Measurements from ENCODE around the gene FAM200A. TPM values are rescaled to one million over a fixed set of nuclear protein-coding genes. Genes with fewer than 3 reads are reported as not detected.

FAM200A gene
- total and polyA plus RNA-seq, 12 donors = 4.0 to 10.7 (median 7.3) TPM

DNA sequence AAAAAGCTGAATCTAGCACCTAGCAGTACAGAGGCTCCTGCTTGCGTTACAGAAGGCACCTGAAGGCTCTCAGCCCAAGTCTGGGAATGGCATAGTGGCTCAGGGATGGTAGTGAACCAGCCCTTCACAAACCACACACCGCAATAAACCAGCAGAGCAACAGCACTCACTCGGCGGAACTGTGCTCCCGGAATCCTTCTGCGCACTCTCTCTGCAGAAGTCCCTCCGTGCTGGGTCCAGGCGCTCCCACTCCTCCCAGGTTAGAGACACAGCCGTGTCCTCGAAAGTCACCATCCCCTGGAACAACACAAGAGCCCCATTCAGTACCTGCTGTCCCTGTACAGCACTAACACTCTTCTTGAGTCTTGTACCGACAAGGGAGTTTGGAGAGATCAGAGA is 53.4 kb downstream of the FAM200A start:
- peaks cover 0 to 22% of the 10 kb centered on the region in 2 donors for H3K36me3 ChIP-seq (replicated peaks in 1 of 2)
- peaks cover 21 to 24% of the 10 kb centered on the region in 2 donors for H3K4me1 ChIP-seq (replicated peaks in 1 of 2)
- intact Hi-C loops (cut with DNase I) = loop anchor here in 1 of 2 donors (5.0 kb wide), 1 partner anchor 54 kb away; the partner anchor contains the start of gene FAM200A
- H3K27ac ChIP-seq = no peak overlapping the region
- no peaks in the 10 kb centered on the region for H3K27me3 ChIP-seq
- peaks cover 0 to 10% (median 2%) of the 10 kb centered on the region in 3 donors for H3K9me3 ChIP-seq (replicated peaks in 1 of 3)
- TF ChIP-seq POLR2A (IDR thresholded peaks at IDR 0.05) = no peak
- TF ChIP-seq, protein P1, sequence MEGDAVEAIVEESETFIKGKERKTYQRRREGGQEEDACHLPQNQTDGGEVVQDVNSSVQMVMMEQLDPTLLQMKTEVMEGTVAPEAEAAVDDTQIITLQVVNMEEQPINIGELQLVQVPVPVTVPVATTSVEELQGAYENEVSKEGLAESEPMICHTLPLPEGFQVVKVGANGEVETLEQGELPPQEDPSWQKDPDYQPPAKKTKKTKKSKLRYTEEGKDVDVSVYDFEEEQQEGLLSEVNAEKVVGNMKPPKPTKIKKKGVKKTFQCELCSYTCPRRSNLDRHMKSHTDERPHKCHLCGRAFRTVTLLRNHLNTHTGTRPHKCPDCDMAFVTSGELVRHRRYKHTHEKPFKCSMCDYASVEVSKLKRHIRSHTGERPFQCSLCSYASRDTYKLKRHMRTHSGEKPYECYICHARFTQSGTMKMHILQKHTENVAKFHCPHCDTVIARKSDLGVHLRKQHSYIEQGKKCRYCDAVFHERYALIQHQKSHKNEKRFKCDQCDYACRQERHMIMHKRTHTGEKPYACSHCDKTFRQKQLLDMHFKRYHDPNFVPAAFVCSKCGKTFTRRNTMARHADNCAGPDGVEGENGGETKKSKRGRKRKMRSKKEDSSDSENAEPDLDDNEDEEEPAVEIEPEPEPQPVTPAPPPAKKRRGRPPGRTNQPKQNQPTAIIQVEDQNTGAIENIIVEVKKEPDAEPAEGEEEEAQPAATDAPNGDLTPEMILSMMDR (IDR thresholded peaks at IDR 0.05) = no peak
- H3K4me3 ChIP-seq = peak overlapping the region in 1 of 4 donors; percentile 82
- WGBS, 4 donors = 28 to 63% (median 52%) methylated on average over 10 to 11 of the region's 11 CpGs
- no peak for DNase-seq

DNA sequence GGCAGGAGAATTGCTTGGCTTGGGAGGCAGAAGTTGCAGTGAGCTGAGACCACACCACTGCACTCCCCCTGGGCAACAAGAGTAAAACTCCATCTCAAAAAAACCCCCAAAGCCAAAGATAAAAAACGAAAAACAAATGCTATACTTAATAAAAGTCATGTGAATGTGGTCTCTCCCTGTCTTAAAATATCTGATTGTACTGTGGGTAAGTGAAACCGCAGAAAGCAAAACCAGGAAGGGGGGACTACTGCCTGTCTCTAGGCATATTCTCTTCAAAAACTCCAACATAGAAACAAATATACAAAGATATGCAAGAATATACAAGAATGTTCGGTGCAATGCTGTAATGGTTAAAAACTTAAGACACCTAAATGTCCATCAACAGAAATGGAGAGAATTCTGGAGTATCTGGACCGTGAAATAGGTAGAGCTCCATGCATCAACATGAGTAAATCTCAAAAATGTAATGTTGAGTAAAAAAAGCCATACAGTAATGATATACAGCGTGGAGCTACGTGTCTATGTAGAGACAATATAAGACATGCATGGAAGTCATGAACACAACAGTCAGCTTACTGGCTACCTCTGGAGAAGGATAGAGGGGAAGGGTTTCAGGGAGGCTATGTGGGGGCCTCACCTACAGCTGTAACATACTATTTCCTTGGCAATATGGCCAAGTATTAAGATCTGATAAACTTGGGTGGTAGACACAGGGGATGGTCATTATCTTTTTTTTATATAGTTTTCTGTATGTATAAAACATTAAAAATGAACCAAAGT is 54.0 kb downstream of the FAM200A start:
- TF ChIP-seq, protein P1 (IDR thresholded peaks at IDR 0.05) = no peak
- TF ChIP-seq POLR2A (IDR thresholded peaks at IDR 0.05) = no peak
- H3K27me3 ChIP-seq = no peaks in the 10 kb centered on the region
- intact Hi-C loops (cut with DNase I) = loop anchor here in 1 of 2 donors (5.0 kb wide), 1 partner anchor 54 kb away; the partner anchor contains the start of gene FAM200A
- no peak for DNase-seq
- H3K4me1 ChIP-seq (replicated peaks in 1 of 2) = peaks cover 21 to 24% of the 10 kb centered on the region in 2 donors
- H3K4me3 ChIP-seq = peak overlapping the region in 1 of 4 donors; percentile 82
- H3K9me3 ChIP-seq (replicated peaks in 1 of 3) = peaks cover 0 to 16% (median 2%) of the 10 kb centered on the region in 3 donors
- H3K27ac ChIP-seq = no peak overlapping the region
- 67 to 76% (median 72%) methylated on average over 6 of the region's 6 CpGs for WGBS, 4 donors
- peaks cover 0 to 25% of the 10 kb centered on the region in 2 donors for H3K36me3 ChIP-seq (replicated peaks in 1 of 2)

Other genes with a start within 250 kb of the FAM200A start
- 100 to 1,000 TPM; 118 to 173 (median 134) TPM for gene ARPC1A, start 226.2 kb downstream of the FAM200A start, total RNA-seq
- 100 to 1,000 TPM; 161 to 214 (median 199) TPM for gene ARPC1A, start 226.2 kb downstream of the FAM200A start, polyA plus RNA-seq
- gene ARPC1B, start 177.4 kb downstream of the FAM200A start, total RNA-seq = 100 to 1,000 TPM in 5 of 9 donors, 10 to 100 TPM in 4; 74.3 to 353 (median 103) TPM
- gene ARPC1B, start 177.4 kb downstream of the FAM200A start, polyA plus RNA-seq = 10 to 100 TPM; 57.2 to 97.9 (median 90.7) TPM
- gene PDAP1, start 143.5 kb downstream of the FAM200A start, total RNA-seq = 100 to 1,000 TPM in 1 of 9 donors, 10 to 100 TPM in 8; 43.6 to 126 (median 89.3) TPM
- gene PDAP1, start 143.5 kb downstream of the FAM200A start, polyA plus RNA-seq = 100 to 1,000 TPM in 1 of 3 donors, 10 to 100 TPM in 2; 87.8 to 187 (median 95.8) TPM
- 100 to 1,000 TPM in 2 of 9 donors, 10 to 100 TPM in 7; 59.0 to 129 (median 76.7) TPM for gene BUD31, start 143.1 kb downstream of the FAM200A start, total RNA-seq
- 100 to 1,000 TPM; 141 to 287 (median 208) TPM for gene BUD31, start 143.1 kb downstream of the FAM200A start, polyA plus RNA-seq
- gene PTCD1, start 113.3 kb downstream of the FAM200A start, total RNA-seq = 1 to 10 TPM; 4.5 to 9.2 (median 6.1) TPM
- gene PTCD1, start 113.3 kb downstream of the FAM200A start, polyA plus RNA-seq = 1 to 10 TPM; 2.5 to 6.5 (median 3.6) TPM
- 10 to 100 TPM; 21.8 to 40.5 (median 27.7) TPM for gene CPSF4, start 113.2 kb downstream of the FAM200A start, total RNA-seq
- 10 to 100 TPM; 16.0 to 40.1 (median 38.0) TPM for gene CPSF4, start 113.2 kb downstream of the FAM200A start, polyA plus RNA-seq
- 1,000 to 10,000 TPM in 2 of 9 donors, 100 to 1,000 TPM in 7; 281 to 1,322 (median 354) TPM for gene ATP5MF, start 85.9 kb downstream of the FAM200A start, total RNA-seq
- 1,000 to 10,000 TPM in 1 of 3 donors, 100 to 1,000 TPM in 2; 816 to 1,527 (median 908) TPM for gene ATP5MF, start 85.9 kb downstream of the FAM200A start, polyA plus RNA-seq
- 10 to 100 TPM in 2 of 9 donors, 1 to 10 TPM in 7; 1.5 to 14.6 (median 6.6) TPM for gene ZNF789, start 79.2 kb downstream of the FAM200A start, total RNA-seq
- gene ZNF789, start 79.2 kb downstream of the FAM200A start, polyA plus RNA-seq = 10 to 100 TPM; 11.7 to 22.8 (median 18.0) TPM
- 10 to 100 TPM; 11.8 to 29.5 (median 23.3) TPM for gene ZNF394, start 51.8 kb downstream of the FAM200A start, total RNA-seq
- gene ZNF394, start 51.8 kb downstream of the FAM200A start, polyA plus RNA-seq = 10 to 100 TPM; 10.5 to 31.0 (median 18.5) TPM
- gene ZKSCAN5, start 47.5 kb downstream of the FAM200A start, total RNA-seq = 10 to 100 TPM in 1 of 9 donors, 1 to 10 TPM in 8; 7.3 to 18.5 (median 9.1) TPM
- 10 to 100 TPM in 1 of 3 donors, 1 to 10 TPM in 2; 4.5 to 12.1 (median 6.1) TPM for gene ZKSCAN5, start 47.5 kb downstream of the FAM200A start, polyA plus RNA-seq
- gene ZNF655, start 6.5 kb upstream of the FAM200A start, total RNA-seq = 100 to 1,000 TPM in 2 of 9 donors, 10 to 100 TPM in 7; 44.9 to 132 (median 73.1) TPM
- 10 to 100 TPM; 37.6 to 56.9 (median 49.3) TPM for gene ZNF655, start 6.5 kb upstream of the FAM200A start, polyA plus RNA-seq
- 1 to 10 TPM in 8 of 9 donors, under 1 TPM in 1; 0.52 to 4.9 (median 1.9) TPM for gene TMEM225B, start 46.2 kb upstream of the FAM200A start, total RNA-seq
- 1 to 10 TPM; 1.4 to 2.7 (median 2.1) TPM for gene TMEM225B, start 46.2 kb upstream of the FAM200A start, polyA plus RNA-seq
- 10 to 100 TPM; 11.0 to 18.4 (median 14.1) TPM for gene ZSCAN25, start 64.8 kb upstream of the FAM200A start, total RNA-seq
- gene ZSCAN25, start 64.8 kb upstream of the FAM200A start, polyA plus RNA-seq = 1 to 10 TPM; 5.4 to 7.9 (median 6.0) TPM
- gene CYP3A5, start 127.9 kb upstream of the FAM200A start, total RNA-seq = 10 to 100 TPM in 7 of 9 donors, 1 to 10 TPM in 2; 4.1 to 92.7 (median 34.7) TPM
- 10 to 100 TPM in 2 of 3 donors, 1 to 10 TPM in 1; 10.0 to 80.0 (median 55.3) TPM for gene CYP3A5, start 127.9 kb upstream of the FAM200A start, polyA plus RNA-seq
- 1 to 10 TPM in 4 of 9 donors, under 1 TPM in 2, not detected in 3; 0.27 to 3.0 (median 1.3) TPM for gene CYP3A7, start 183.1 kb upstream of the FAM200A start, total RNA-seq
- gene CYP3A7, start 183.1 kb upstream of the FAM200A start, polyA plus RNA-seq = under 1 TPM; 0.09 to 0.32 (median 0.20) TPM
- gene CYP3A4, start 232.1 kb upstream of the FAM200A start, total RNA-seq = 10 to 100 TPM in 2 of 9 donors, 1 to 10 TPM in 3, under 1 TPM in 4; 0.14 to 34.6 (median 1.4) TPM
- gene CYP3A4, start 232.1 kb upstream of the FAM200A start, polyA plus RNA-seq = 1 to 10 TPM in 1 of 3 donors, under 1 TPM in 2; 0.33 to 1.8 (median 0.57) TPM

Measured in adrenal gland (tissue), 12 donors.